GM19023 (cell line): ENCODE measurements around the gene DCAF8.

Experiments
- ATAC-seq: cut with Tn5 transposase; IDR thresholded peaks from one replicate; pipeline ENCODE4 v1.9.1; 2021; ENCODE audit warnings: mild to moderate bottlenecking, moderate library complexity; ENCODE audit not compliant: unreplicated experiment

DCAF8 gene

DNA sequence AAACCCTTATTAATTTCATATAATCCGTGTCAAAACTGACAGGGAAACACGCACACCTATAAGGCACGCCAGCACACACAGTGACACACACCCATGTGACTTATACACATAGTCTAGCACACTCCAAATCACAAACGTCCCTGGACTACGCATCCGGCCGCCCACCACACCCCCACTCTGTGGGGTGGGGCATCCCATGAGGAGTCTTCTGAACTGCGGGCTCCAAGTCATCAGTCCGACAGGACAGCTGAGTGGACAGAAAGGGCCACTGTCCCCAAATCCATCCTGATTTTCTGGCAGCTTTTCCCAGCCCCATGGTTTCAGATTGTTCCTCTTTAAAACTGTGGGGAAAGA, 56.3 kb downstream of the DCAF8 start:
- peak; percentile 30 for ATAC-seq

DNA sequence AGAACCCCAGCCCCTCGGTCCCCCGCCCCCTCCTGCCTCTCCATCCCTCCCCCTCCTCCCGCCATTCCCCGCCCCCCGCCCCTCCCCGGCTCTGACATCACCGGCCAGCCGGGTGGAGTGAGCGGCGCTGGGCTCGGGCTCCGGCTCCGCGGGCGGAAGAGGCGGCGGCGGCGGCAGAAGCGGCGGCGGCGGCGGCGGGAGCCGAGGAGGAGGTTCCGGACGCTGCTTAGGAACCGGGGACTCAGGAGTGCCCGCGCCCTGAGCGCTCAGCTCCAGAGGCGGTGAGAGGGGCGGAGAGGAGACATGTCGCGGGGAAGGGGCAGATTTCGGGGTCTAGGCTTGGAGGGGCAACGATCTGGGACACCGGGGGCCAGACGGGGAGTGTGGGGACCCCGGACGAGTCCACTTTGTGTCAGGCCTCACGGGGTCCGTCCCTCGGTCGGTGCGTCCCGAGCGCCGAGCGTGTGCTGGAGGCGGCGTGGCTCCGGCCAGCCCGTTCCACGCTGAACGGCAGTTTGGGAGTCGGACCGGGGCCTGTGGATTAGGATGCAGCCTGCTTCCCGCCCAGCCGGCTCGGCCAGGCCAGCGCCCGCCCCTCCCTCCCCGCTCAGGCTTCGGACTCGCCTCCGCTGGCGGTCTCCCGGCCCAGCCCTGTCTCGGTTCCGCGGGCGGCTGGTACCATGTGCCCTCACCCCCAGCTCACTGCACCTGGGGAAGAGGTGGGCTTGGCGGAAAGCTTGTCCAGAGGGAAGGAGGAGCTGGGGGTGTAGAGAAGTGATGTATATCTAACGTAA, 56.9 kb downstream of the DCAF8 start, which contains the start of gene PEA15:
TSS of gene PEA15 (plus strand) at position 143 of the 794 bp plus-strand sequence. CDS start 6,161 bp downstream, outside the sequence.
- peak; percentile 55 for ATAC-seq

- ATAC-seq, result peak; percentile 60
These were observed 57.7 kb downstream of the DCAF8 start for GRCh38 chr1:160204526-160205241.

DNA sequence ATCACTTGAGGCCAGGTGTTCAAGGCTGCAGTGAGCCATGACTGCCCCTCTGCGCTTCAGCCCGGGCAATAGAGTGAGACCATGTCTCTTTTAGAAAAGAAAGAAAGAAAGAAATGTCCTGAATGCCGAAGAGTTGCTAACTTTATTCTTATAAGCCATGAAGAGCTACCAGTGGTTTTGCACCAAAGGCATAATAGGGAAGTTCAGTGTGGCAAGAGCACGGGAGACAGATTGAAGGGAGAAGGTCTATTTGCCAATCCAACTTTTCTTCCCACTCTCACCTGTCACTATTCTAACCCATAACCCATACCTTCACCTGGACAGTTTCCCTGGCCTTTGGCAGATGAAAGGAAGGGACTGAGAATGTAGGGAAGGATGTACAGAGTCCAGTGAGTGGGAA, 61.6 kb downstream of the DCAF8 start:
- no peak for ATAC-seq

- ATAC-seq, result no peak
These were observed 65.1 kb downstream of the DCAF8 start for GRCh38 chr1:160197231-160197630.

DNA sequence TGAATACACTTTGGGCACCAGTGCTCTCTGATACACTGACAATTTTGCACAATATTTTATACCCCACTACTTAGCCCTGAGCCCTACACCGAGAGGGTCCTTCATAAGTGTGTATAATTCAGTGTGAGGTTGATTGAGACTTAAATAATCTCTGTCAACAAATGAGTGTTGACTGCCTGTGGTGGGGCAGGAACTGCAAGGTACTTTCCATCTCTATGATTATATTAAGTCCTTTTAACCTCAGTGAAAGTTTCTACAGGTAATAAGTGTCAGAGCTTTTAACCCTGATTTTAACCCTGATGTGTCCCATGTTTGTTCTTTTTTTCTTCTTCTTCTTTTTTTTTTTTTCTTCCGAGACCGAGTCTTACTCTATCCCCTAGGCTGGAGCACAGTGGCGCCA, 66.2 kb downstream of the DCAF8 start:
- no peak for ATAC-seq

- no peak for ATAC-seq
These were observed 67.7 kb downstream of the DCAF8 start for GRCh38 chr1:160194737-160195059.

DNA sequence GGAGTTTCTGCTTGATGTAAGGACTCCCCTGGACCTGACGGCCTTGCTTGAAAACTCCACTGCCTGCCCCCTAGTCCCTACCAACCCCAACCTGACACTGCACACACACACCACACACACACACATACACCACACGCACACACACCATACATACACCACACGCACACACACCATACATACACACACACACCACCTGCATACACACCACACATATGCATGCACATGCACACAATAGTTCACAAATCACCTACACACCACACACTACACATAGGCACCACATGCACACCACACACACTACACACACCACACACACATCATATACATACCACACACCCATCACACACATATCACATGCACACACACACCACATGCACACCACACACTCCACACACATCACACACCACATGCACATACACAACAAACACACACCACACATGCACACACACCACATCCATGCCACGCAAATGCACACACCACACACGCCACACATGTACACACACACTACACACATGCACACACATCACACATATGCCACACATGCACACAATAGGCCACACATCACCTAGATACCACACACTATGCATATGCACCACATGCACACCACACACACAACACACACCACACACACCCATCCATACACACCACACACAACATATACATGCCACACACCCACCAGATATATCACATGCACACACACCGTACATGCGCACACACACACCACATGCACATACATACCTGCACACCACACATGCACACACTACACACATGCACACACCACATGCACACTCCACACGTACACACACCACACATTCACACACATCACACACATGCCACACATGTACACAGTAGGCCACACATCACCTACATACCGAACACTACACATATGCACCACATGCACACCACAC, 68.3 kb downstream of the DCAF8 start:
- ATAC-seq, result no peak

DNA sequence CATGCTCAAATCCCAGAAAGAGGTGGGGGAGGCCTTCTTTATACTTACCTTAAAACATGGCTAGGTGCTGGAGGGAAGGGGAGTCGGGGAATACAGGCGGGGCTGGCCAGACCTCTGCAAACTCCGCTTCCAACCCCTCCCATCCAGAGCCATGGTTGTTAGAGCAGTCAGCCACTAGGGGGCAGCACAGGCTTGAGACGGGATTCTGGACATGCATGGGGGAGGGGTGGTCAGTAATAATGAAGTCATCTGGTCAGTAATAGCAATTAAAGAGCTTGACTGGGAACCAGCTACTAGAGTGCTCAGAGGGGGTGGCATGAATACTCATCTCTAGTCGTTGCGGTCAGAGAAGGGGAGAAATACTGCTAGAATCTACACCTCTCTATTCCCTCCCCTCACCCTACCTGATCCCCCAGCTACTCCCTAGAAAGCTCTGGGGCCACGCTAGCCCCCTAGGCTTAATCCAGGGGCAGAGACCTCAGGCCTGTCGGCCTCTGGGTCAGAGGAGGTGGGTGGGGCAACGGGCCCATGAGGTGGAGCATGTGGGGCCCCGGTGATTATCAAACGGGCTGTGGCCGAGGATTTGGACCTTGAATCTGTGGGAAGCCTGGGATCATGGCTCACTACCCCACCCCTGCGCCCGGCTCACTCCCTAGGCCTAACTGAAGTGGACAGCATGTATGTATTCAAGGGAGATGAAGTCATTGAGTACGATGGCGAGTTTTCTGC, 69.1 kb downstream of the DCAF8 start:
- ATAC-seq, result peak; percentile 65

DNA sequence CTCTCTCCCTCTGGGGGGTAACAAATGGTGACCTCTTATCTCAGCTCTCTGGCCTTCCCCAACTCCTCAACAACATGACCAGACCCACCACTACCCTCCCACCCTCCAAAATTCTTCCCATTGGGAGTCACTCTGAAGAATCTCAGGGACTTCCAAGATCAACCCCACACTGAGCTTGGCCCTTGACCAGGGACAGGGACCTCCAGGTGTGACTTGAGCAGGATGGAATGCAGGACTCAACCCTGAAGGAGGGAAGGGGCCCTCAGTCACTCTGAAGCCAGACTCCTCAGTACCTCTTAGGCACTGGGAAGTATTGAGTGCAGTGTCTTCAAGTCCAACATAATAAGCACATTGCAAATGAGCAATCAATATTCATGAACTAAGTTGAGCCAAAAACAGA, 70.1 kb downstream of the DCAF8 start:
- no peak for ATAC-seq

- no peak for ATAC-seq
These were observed 70.6 kb downstream of the DCAF8 start for GRCh38 chr1:160191756-160192155.

GRCh38 chr1:160189649-160190625, 72.4 kb downstream of the DCAF8 start, which contains the start of gene CASQ1:
Gene CASQ1 (plus strand): TSS chr1:160190575. CDS start chr1:160190752, 177 bp downstream.
- no peak for ATAC-seq

- ATAC-seq, result no peak
These were observed 74.0 kb downstream of the DCAF8 start for GRCh38 chr1:160188341-160188740.

GRCh38 chr1:160187407-160187806, 74.9 kb downstream of the DCAF8 start:
- ATAC-seq, result no peak

DNA sequence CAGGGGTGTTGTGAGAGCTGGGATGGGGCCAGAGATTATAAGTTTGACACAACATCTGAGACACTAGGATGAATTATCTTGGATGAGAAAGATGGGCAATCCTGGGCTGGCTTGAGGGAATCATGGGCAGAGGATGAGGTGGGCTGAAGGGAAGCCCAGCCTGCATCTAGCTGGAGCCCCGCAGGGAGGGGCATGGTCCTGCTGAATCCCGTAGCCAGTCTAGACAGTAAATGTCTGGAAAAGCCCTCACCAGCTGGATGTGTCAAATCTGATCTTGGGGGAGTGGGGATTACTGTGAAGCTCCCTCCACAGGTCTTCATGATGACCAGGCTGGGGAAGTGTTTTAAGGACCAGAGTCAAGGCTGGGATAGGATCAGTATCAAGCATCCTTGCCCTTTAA, 75.6 kb downstream of the DCAF8 start:
- ATAC-seq, result no peak

DNA sequence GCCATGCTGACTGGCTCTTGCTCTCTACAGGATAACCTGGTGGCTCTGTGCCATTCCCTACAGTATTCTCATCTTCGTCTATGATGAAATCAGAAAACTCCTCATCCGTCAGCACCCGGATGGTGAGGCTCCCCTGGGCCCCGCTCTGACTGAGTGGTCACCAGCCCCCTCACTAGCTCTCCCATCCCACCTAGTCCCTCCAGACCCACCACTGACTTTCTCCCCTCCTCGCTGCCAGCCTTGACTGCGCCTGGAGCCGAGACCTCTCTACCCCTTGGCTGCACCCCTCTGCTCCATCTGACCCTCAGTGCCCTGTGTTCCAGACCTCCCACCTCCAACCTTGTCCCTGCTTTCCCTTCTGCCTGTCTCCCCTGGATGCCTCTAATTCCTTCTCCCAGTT, 76.1 kb downstream of the DCAF8 start:
- no peak for ATAC-seq

GRCh38 chr1:160179336-160179735, 83.0 kb downstream of the DCAF8 start:
- ATAC-seq, result no peak

- no peak for ATAC-seq
These were observed 83.6 kb downstream of the DCAF8 start for GRCh38 chr1:160178731-160179130.

DNA sequence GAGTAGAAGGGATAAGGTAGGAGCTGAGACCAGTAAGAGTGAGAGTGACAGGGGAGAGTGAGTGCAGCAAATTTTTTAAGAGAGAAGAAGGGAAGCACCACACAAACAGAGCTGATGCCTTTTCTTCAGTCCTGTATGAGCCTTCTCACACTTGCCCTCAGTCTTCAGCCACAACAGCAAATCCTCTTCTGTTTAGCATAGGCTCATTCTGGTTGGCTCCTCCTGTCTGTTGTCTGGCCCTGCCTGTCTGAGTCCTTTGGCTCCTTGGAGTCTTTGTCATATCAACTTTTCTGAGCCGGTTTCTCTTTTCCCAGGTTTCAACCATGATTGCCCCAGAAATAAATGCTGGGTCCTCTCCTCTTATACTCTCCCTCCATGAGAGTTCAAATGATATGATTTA, 84.7 kb downstream of the DCAF8 start:
- no peak for ATAC-seq

- ATAC-seq, result no peak
These were observed 85.1 kb downstream of the DCAF8 start for GRCh38 chr1:160177231-160177630.
